ENCODE results near the gene NPHS1.
"Not testable (repeated sequence)": the region's sequence is repeated elsewhere in the genome, so short reads cannot be mapped to it uniquely, and the experiment has no call there.

NPHS1 gene

DNA sequence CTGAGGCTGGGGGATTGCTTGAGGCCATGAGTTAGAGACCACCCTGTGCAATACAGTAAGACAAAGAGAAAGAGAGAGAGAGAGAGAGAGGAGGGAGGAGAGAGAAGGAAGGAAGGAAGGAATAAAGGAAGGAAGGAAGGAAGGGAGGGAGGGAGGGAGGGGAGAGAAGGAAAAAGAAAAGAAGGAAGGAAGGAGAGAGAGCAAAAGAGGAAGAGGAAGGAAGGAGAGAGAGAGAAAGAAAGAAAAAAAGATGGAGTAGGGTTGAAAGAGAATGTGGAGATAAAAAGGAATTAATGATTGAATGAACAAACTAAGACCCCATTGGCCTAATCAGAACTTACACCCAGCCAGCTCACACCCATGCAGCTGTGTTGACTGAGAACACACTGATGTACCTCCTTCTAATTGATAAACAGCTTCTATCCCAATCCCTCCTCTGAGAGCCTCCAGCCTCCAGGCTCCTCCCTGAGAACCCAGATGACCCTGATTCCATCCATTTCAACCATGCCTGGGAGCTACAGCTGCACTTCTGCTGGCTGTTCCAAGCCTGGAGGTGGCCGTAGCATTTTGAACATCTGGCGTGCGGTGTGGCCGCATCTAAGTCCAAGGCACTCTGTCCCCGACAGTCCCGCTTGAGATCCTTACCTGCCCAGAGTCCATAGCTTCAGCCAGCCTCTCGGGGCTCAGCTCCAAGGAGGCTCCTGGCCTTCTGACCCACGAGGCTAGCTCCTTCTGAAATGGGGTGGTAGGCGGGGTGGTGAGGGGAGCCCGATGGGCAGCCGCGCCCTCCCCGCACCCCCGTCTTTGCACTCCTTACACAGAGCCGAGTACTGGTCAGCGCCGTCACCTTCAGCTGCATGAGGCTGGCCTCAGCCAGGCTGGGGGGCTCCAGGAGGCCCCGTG lies 40.7 kb downstream of the NPHS1 start:
- DNase-seq, result no peak

DNA sequence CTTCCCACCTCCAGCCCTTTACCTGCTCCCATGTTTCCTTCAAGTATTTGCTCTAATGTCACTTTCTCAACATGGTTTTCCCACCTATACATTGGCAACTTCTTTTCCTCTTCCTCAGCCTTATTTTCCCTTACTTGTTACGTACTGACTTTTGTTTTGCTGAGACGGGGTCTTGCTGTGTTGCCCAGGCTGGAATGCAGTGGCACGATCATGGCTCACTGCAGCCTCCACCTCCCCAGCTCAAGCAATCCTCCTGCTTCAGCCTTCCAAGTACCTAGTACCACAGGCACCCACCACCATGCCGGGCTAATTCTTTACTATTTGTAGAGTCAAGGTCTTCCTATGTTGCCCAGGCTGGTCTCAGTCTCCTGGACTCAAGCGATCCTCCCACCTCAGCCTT lies 44.7 kb downstream of the NPHS1 start:
- DNase-seq, result no peak

- no peak for DNase-seq
Measured at GRCh38 chr19:35806597-35806996, 45.7 kb downstream of the NPHS1 start.

DNA sequence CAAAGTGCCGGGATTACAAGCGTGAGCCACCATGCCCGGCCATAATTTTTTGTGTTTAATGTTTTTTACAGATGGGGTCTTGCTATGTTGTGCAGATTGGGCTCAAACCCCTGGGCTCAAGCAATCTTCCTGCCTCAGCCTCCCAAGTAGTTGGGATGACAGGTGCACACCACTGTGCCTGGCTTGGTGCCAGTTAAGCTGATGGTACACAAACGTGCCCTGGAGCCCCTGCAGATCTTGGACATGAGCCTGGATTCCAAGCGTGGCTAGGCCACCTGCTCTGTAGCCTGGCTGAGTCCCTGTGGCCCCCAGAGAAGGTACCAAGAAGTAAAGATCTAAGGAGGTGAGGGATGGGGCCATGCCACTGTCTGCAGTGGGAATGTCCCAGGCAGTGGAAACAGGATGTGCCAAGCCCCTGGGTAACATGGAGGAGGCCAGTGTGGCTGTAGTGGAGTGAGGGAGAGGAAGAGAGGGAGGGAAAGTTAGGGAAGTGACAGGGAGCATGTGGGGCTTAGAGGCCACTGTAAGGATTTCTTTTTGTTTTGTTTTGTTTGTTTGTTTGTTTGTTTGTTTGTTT lies 46.7 kb downstream of the NPHS1 start:
- no peak for DNase-seq

GRCh38 chr19:35801828-35802227 lies 50.5 kb downstream of the NPHS1 start:
- DNase-seq, result no peak

DNA sequence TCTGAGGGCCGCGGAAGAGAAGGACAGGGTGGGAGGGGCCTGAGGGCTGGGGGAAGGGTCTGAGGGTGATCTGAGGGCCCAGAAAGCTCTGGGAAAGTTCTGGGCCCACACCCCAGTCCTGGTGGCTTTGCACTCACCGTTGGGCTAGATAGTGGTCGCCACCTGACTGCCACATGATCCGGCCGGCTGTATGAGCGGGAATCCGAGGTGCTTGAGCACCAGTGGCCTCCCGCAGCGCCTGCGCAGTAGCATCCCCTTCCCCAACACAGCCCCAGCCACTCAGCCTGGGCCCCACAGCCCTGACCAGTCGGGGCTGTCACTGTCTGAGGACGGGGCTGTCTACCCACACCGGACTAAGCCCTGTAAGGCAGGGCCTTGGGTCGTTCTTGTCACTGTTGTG lies 54.6 kb downstream of the NPHS1 start:
- DNase-seq, result no peak

GRCh38 chr19:35796645-35797542 lies 55.4 kb downstream of the NPHS1 start:
- no peak for DNase-seq

DNA sequence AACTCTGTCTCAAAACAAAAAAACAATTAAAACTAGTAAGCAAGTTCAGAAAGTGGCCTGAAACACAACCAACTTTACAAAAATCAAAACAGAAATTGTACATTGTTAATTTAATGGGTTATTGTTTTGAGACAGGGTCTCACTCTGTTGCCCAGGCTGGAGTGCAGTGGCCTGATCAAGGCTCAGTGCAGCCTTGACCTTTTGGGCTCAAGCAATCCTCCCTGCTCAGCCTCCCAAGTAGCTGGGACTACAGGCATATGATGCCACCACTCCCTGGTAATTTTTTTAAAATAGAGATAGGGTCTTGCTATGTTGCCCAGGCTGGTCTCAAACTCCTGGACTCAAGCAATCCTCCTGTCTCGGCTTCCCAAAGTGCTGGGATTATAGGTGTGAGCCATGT lies 56.7 kb downstream of the NPHS1 start:
- DNase-seq, result not testable (repeated sequence)

- no peak for DNase-seq
Measured at GRCh38 chr19:35793381-35794165, 58.7 kb downstream of the NPHS1 start.

GRCh38 chr19:35792888-35793287 lies 59.4 kb downstream of the NPHS1 start:
- DNase-seq, result no peak

- DNase-seq, result no peak
Measured at GRCh38 chr19:35792312-35792711, 60.0 kb downstream of the NPHS1 start.

DNA sequence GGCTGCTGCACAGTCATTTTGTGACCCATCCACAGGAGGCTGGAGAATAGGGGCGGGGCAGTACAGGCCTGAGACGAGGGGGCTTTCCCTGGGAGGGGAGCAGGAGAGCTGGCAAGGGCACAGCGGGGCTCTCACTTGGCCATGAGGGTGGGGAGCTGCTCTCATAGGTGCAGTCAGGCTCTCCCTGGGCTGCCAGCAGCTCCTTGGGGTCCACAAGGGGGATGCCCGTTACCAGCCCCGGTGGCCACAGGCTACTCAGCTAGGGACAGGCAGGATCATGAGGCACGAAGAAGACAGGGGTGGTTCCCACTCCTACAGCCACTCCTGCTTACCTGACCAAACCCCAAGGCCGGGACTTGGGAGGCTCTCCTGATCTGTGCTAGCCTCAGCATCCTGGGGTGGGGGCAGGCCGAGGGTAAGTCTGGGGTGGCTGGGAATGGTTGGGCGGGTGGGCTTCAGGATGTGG lies 60.5 kb downstream of the NPHS1 start:
- DNase-seq, result no peak

- no peak for DNase-seq
Measured at GRCh38 chr19:35790981-35791813, 61.1 kb downstream of the NPHS1 start.

DNA sequence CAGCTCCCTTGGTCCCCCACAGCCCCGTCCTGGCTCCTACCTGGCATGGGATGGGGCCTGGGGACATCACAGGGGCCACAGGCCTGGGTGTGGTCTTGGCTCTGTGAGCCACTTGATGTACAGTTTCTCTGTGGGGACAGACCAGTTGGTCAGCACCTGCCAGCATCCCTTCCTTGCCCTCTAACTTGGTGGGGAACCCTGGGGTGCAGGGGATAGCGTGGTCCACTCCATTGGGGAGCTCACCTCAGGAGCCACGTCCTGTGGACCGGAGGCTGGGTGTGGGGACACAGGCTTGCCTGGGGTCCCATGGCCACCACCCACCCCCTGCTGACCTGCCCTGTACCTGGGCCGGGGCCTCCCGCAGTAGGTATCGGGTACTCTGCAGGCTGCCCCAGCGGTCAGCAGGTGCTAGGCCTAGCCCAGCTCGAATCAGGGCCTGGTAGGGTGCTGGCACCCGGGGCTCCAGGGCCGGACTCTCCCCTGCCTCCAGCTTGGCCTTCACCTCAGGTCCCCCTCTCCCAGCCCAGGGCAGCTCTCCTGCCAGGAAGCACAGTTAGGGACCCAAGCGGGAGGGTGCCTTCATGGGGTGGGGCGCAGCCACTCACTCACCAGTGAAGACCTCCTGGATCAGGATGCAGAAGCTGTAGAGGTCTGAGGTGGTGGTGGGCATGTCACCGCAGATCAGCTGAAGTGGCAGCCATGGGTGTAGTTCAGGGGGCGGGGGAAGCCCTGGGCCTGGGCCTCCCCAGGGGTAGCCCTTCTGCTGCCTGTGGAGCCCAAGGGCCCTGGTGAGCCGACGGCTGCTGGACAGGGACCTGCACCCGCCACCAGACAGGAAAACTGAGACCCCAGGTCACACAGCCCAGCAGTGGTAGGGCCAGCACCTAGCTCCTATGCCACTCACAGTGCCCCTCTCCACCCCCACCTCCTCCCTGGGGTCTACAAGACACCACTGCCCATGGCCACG lies 62.0 kb downstream of the NPHS1 start:
- DNase-seq, result no peak

DNA sequence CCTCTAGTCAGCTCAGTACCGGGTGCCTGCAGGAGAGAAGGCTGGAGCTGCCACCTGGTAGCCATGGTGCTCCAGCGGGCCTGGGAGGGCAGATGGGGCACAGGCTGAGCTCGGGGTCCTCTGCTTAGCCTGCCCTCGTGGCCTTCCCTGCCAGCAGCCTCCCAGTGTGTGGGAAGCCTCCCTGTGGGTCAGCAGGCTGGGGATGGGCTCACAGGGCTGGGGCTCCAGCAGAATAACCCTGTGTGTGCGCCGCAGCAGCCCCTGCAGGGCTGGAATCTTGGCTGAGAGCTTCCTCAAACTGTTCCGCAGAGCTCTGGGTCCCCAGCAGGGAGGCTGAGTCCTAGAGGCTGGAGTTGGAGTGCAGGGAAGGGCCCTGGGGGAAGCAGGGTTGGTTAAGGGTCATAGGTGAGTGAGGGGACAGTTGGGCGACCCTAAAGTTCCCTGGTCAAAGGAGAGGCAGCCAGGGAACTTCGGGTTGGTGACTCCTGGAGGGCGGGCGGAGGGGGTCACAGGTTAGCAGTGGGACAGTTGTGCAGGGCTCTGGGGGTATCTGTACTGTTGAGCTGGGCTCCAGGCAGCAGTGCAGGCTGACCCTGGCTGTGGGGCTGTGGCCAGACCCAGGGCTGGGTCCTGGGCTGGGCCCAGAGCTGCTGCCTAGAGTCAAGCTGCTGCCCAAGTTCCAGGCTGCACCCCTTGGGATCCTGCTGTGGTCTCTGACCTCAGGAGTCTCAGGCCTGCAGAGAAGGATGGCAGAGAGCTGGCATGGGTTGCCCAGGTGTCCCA lies 62.9 kb downstream of the NPHS1 start:
- no peak for DNase-seq

- no peak for DNase-seq
Measured at GRCh38 chr19:35788205-35788960, 63.9 kb downstream of the NPHS1 start.

DNA sequence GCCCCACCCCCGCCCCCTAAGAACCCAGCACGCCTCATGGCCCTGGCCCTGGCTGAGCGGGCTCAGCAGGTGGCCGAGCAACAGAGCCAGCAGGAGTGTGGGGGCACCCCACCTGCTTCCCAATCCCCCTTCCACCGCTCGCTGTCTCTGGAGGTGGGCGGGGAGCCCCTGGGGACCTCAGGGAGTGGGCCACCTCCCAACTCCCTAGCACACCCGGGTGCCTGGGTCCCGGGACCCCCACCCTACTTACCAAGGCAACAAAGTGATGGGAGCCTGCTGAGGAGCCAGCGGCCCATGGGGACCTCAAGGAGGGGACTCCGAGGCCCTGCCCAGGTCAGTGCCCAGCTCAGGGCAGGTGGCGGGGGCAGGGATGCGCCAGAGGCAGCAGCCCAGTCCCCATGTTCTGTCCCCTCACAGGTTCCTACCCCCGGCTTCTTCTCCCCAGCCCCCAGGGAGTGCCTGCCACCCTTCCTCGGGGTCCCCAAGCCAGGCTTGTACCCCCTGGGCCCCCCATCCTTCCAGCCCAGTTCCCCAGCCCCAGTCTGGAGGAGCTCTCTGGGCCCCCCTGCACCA lies 65.0 kb downstream of the NPHS1 start:
- no peak for DNase-seq

Data from activated naive CD4-positive, alpha-beta T cell treated with anti-CD3 and anti-CD28 coated beads, Interleukin-2, amount 50 U/mL, for 16 hours (primary cell).